Measurements from ENCODE around the gene STAU1.
"Not testable (repeated sequence)": the region's sequence is repeated elsewhere in the genome, so short reads cannot be mapped to it uniquely, and the experiment has no call there.

Gene STAU1

DNA sequence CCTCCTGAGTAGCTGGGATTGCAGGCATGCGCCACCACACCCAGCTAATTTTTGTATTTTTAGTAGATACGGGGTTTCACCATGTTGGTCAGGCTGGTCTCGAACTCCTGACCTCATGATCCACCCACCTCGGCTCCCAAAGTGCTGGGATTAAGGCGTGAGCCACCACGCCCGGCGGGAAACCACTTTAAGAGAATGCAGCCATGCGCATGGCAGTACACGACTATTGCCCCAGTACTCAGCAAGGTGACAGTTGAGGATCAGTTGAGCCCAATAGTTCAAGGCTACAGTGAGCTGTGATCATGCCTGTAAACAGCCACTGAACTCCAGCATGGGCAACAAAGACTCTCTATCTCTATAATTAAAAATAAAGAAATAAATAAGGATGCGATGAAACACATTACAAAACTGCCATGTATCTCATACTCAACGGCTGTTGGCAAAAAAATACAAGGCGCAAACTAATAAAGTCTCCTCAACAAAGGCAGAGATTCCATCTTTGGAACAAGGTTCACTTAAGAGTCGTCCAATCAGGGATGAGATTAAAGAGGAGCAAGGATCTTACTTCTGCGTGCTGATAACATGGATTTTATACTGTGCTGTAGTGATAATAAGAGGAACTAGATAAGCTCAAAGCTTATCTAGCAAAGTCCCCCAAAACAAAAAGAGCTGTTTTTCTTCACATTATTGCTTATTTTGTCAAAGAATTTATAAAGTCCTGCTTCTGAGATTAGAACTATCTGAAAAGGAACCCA is 51.1 kb downstream of the STAU1 start:
- Histone ChIP-seq H3K9ac (no peak overlapping the region), H3K36me3 (ENCODE audit: insufficient read depth) (no peaks in the 10 kb centered on the region), H2AFZ (ENCODE audit: low read depth) (no peak overlapping the region), H4K20me1 (ENCODE audit: insufficient read depth) (no peaks in the 10 kb centered on the region), H3K79me2 (ENCODE audit: insufficient read depth, low read depth) (no peaks in the 10 kb centered on the region), H3K4me3 (IDR thresholded peaks at IDR 0.05; ENCODE audit: insufficient read depth, low read depth, low read length) (no peak overlapping the region), H3K4me2 (no peak overlapping the region), H3K4me1 (ENCODE audit: low read depth, poor library complexity, severe bottlenecking) (peaks cover 16% of the 10 kb centered on the region), H3K27ac (no peak overlapping the region), H3K27me3 (ENCODE audit: insufficient read depth, low read depth) (no peaks in the 10 kb centered on the region)
- TF ChIP-seq, protein P1, sequence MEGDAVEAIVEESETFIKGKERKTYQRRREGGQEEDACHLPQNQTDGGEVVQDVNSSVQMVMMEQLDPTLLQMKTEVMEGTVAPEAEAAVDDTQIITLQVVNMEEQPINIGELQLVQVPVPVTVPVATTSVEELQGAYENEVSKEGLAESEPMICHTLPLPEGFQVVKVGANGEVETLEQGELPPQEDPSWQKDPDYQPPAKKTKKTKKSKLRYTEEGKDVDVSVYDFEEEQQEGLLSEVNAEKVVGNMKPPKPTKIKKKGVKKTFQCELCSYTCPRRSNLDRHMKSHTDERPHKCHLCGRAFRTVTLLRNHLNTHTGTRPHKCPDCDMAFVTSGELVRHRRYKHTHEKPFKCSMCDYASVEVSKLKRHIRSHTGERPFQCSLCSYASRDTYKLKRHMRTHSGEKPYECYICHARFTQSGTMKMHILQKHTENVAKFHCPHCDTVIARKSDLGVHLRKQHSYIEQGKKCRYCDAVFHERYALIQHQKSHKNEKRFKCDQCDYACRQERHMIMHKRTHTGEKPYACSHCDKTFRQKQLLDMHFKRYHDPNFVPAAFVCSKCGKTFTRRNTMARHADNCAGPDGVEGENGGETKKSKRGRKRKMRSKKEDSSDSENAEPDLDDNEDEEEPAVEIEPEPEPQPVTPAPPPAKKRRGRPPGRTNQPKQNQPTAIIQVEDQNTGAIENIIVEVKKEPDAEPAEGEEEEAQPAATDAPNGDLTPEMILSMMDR (conservative IDR thresholded peaks at IDR 0.05; ENCODE audit: low read depth, low read length), result no peak

DNA sequence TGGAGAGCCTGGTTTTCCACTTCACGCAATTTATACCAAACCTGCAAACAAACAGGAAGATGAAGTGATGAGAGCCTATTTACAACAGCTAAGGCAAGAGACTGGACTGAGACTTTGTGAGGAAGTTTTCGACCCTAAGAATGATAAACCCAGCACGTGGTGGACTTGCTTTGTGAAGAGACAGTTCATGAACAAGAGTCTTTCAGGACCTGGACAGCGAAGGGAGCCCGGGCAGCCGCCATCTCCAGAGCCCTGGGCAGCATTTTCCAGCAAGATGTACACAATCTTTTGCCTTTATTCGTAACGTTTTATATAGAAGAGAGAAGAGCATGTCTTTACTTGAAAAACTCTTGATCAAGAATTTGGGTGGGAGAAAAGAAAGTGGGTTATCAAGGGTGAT is 53.3 kb downstream of the STAU1 start:
- H3K4me1 ChIP-seq (ENCODE audit: low read depth, poor library complexity, severe bottlenecking); H3K27ac ChIP-seq; H4K20me1 ChIP-seq (ENCODE audit: insufficient read depth); H2AFZ ChIP-seq (ENCODE audit: low read depth); H3K4me3 ChIP-seq (IDR thresholded peaks at IDR 0.05; ENCODE audit: insufficient read depth, low read depth, low read length); H3K36me3 ChIP-seq (ENCODE audit: insufficient read depth); H3K9ac ChIP-seq; H3K27me3 ChIP-seq (ENCODE audit: insufficient read depth, low read depth); H3K79me2 ChIP-seq (ENCODE audit: insufficient read depth, low read depth); H3K4me2 ChIP-seq: not testable (repeated sequence)

DNA sequence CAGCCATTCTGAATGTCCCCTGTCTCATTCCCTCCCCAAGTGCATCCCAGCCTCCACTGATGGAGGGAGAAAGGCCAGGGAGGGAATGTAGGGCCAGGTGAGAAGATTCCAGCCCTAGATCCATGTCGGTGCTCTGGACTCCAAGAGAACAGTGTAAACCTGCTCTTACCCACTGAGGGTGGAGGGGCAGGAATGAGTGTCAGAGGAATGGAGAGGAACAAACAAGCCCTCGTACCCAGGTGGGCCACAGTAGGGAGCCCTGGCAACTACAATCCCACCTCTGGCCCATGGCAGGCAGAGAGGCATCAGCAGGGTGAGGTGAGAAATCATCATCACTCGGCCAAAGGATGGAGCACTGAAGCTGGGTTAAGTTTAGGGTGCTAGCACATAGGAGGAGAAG is 54.6 kb downstream of the STAU1 start:
- H3K79me2 ChIP-seq (ENCODE audit: insufficient read depth, low read depth), result no peaks in the 10 kb centered on the region
- no peaks in the 10 kb centered on the region for H3K36me3 ChIP-seq (ENCODE audit: insufficient read depth)

DNA sequence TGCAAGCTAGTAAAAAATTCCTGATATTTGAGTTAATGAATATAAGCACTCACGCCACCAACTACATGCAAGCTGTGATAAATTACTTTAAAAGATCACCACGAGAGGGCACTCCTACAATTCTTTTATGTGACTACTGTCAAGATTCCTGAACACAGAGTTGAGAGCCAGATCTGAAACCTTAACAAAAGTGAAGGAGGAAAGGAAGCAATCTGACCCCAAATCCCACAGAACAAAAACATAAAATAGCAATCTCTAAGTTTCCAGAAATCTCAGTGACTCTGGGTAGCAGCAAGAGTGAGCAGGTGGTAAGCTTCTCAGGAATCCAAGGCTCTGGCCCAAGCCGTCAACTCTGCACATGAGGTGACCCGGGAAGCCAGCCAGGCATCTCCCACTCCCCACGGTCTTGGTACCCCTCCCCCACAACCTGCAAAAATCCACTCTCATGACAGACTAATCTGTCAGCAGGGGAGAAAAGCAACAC is 55.1 kb downstream of the STAU1 start:
- TF ChIP-seq, protein P1 (conservative IDR thresholded peaks at IDR 0.05; ENCODE audit: low read depth, low read length), result peak; percentile 78
- Histone ChIP-seq H2AFZ (ENCODE audit: low read depth) (no peak overlapping the region), H4K20me1 (ENCODE audit: insufficient read depth) (no peaks in the 10 kb centered on the region), H3K4me1 (ENCODE audit: low read depth, poor library complexity, severe bottlenecking) (no peaks in the 10 kb centered on the region), H3K9ac (no peak overlapping the region), H3K27ac (no peak overlapping the region), H3K4me2 (no peak overlapping the region), H3K4me3 (IDR thresholded peaks at IDR 0.05; ENCODE audit: insufficient read depth, low read depth, low read length) (no peak overlapping the region), H3K36me3 (ENCODE audit: insufficient read depth) (no peaks in the 10 kb centered on the region; the same call in 1 of the 2 replicates), H3K79me2 (ENCODE audit: insufficient read depth, low read depth) (no peaks in the 10 kb centered on the region), H3K27me3 (ENCODE audit: insufficient read depth, low read depth) (no peaks in the 10 kb centered on the region)

More for the DNA sequence above, 54.6 kb downstream of the STAU1 start:
- H3K4me1 ChIP-seq (ENCODE audit: low read depth, poor library complexity, severe bottlenecking), result no peaks in the 10 kb centered on the region
- H3K27ac ChIP-seq, result no peak overlapping the region
- no peaks in the 10 kb centered on the region for H4K20me1 ChIP-seq (ENCODE audit: insufficient read depth)
- no peaks in the 10 kb centered on the region for H3K27me3 ChIP-seq (ENCODE audit: insufficient read depth, low read depth)
- H3K4me3 ChIP-seq (IDR thresholded peaks at IDR 0.05; ENCODE audit: insufficient read depth, low read depth, low read length), result no peak overlapping the region
- H3K9ac ChIP-seq, result no peak overlapping the region
- no peak overlapping the region for H2AFZ ChIP-seq (ENCODE audit: low read depth)
- H3K4me2 ChIP-seq, result no peak overlapping the region
- TF ChIP-seq, protein P1 (conservative IDR thresholded peaks at IDR 0.05; ENCODE audit: low read depth, low read length), result no peak

DNA sequence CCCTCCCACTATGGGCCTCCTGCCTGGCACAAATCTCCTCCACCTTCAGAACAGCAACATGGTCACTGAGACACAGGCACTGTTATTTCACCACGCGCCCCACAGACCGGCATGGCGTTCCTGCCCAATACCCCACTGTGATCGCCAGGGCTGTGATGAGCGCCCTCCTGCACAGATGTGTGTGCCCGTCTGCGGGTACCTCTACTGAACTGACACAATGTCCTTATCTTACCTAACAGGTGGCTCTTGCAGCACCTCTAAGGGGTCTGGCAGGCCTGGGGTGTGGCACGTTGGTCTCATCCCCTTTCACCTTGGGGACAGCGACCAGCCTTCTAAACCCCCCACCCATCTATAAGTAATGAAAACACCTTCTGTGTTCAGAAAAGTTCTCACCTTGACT is 64.2 kb downstream of the STAU1 start:
- TF ChIP-seq, protein P1 (conservative IDR thresholded peaks at IDR 0.05; ENCODE audit: low read depth, low read length), result no peak
- no peak overlapping the region for H3K27ac ChIP-seq
- no peaks in the 10 kb centered on the region for H3K27me3 ChIP-seq (ENCODE audit: insufficient read depth, low read depth)
- H3K4me2 ChIP-seq, result no peak overlapping the region
- H3K36me3 ChIP-seq (ENCODE audit: insufficient read depth), result no peaks in the 10 kb centered on the region; the same call in 1 of the 2 replicates
- peaks cover 21% of the 10 kb centered on the region for H3K4me1 ChIP-seq (ENCODE audit: low read depth, poor library complexity, severe bottlenecking)
- no peaks in the 10 kb centered on the region for H3K79me2 ChIP-seq (ENCODE audit: insufficient read depth, low read depth)
- no peaks in the 10 kb centered on the region for H4K20me1 ChIP-seq (ENCODE audit: insufficient read depth)
- no peak overlapping the region for H3K4me3 ChIP-seq (IDR thresholded peaks at IDR 0.05; ENCODE audit: insufficient read depth, low read depth, low read length)
- H3K9ac ChIP-seq, result no peak overlapping the region
- H2AFZ ChIP-seq (ENCODE audit: low read depth), result no peak overlapping the region
